Astrocyte of the spinal cord (primary cell): ENCODE results near the gene RAP1GAP2.
"Not testable (repeated sequence)": the region's sequence is repeated elsewhere in the genome, so short reads cannot be mapped to it uniquely, and the experiment has no call there.

Source experiments
- DNase-seq: peaks from one replicate; pipeline ENCODE4 v3.0.0; 2011; ENCODE audit warnings: low read depth, low spot score
- H3K4me3 ChIP-seq: 2 replicates; pipeline ENCODE4 v1.5.1; 2011; ENCODE audit warnings: low read depth, mild to moderate bottlenecking, low read length, moderate library complexity
- CTCF ChIP-seq: IDR thresholded peaks from 2 replicates; pipeline ENCODE4 v1.5.1; 2012; ENCODE audit warnings: low read depth, mild to moderate bottlenecking, low read length, inconsistent platforms
- in situ Hi-C: cut with HindIII; loops from 2 replicates; pipeline ENCODE4 v1.10.0; 2017; ENCODE audit warnings: low sequenced_read_pairs

The RAP1GAP2 gene

GRCh38 chr17:2808367-2809335 lies 12.4 kb downstream of the RAP1GAP2 start:
- DNase-seq, result no peak
- in situ Hi-C loops, result no loop called here
- H3K4me3 ChIP-seq, result no peak overlapping the region
- no peak for TF ChIP-seq CTCF

- TF ChIP-seq CTCF, result no peak
- in situ Hi-C loops, result no loop called here
- no peak for DNase-seq
- H3K4me3 ChIP-seq, result no peak overlapping the region
Observed at GRCh38 chr17:2809337-2809736, 13.1 kb downstream of the RAP1GAP2 start.

GRCh38 chr17:2814049-2814448 lies 17.8 kb downstream of the RAP1GAP2 start:
- DNase-seq, result no peak
- in situ Hi-C loops, result no loop called here
- TF ChIP-seq CTCF, result no peak
- H3K4me3 ChIP-seq, result no peak overlapping the region

GRCh38 chr17:2814481-2815341 lies 18.5 kb downstream of the RAP1GAP2 start:
- in situ Hi-C loops, result no loop called here
- H3K4me3 ChIP-seq, result no peak overlapping the region
- no peak for TF ChIP-seq CTCF
- no peak for DNase-seq

- H3K4me3 ChIP-seq, result no peak overlapping the region
- TF ChIP-seq CTCF, result no peak
- no peak for DNase-seq
- in situ Hi-C loops, result no loop called here
Observed at GRCh38 chr17:2815781-2816185, 19.5 kb downstream of the RAP1GAP2 start.

- no peak overlapping the region for H3K4me3 ChIP-seq
- no peak for DNase-seq
- no peak for TF ChIP-seq CTCF
- in situ Hi-C loops, result no loop called here
Observed at GRCh38 chr17:2816688-2817087, 20.4 kb downstream of the RAP1GAP2 start.

- H3K4me3 ChIP-seq, in situ Hi-C loops, DNase-seq: not testable (repeated sequence)
Observed at GRCh38 chr17:2819294-2819693, 23.1 kb downstream of the RAP1GAP2 start.
